CD4-positive, CD25-positive, alpha-beta regulatory T cell (primary cell): ENCODE results near the gene SSTR3. TPM values are rescaled to one million over a fixed set of nuclear protein-coding genes. Genes with fewer than 3 reads are reported as not detected.

Experiments
- ATAC-seq, 2 donors: fragments of 150-1000 bp; cut with Tn5 transposase; one replicate each; pipeline ENCODE4 v1.10.0; 2021; ENCODE audit warnings: low read depth in 2 of 2, moderate number of reproducible peaks in 2 of 2, moderate library complexity in 1 of 2
- DNase-seq, 3 donors: peaks; one replicate each; pipeline versions ENCODE4 v3.0.0 to v3.0.0-alpha.2; 2012 to 2022; ENCODE audit warnings: mixed read lengths in 1 of 3
- H3K27ac ChIP-seq: one replicate; pipeline ENCODE4 v1.7.0; 2013; ENCODE audit warnings: mild to moderate bottlenecking, low read length; ENCODE audit not compliant: insufficient read depth, poor library complexity, severe bottlenecking
- H3K27me3 ChIP-seq: one replicate; pipeline ENCODE4 v1.7.0; 2013; ENCODE audit warnings: low read length; ENCODE audit not compliant: control insufficient read depth, insufficient read depth
- H3K36me3 ChIP-seq: one replicate; pipeline ENCODE4 v1.7.0; 2013; ENCODE audit warnings: mild to moderate bottlenecking, low read length, moderate library complexity; ENCODE audit not compliant: control insufficient read depth, insufficient read depth
- H3K4me1 ChIP-seq: 2 replicates; pipeline ENCODE4 v1.7.0; 2013; ENCODE audit warnings: mild to moderate bottlenecking, low read length; ENCODE audit not compliant: insufficient read depth, control insufficient read depth, poor library complexity, severe bottlenecking
- H3K4me3 ChIP-seq: one replicate; pipeline ENCODE4 v1.7.0; 2013; ENCODE audit warnings: low read depth, mild to moderate bottlenecking, low read length, moderate library complexity
- H3K9me3 ChIP-seq, 2 experiments: 1 replicate in 1 of 2; 2 replicates in 1 of 2; pipeline ENCODE4 v1.7.0; 2013; ENCODE audit warnings: low read length in 2 of 2, mild to moderate bottlenecking in 1 of 2, moderate library complexity in 1 of 2; ENCODE audit not compliant: control insufficient read depth in 2 of 2
- H3K27ac Mint-ChIP-seq, 3 donors: one replicate each; pipeline ENCODE4 v1.8.0; 2020 to 2022; ENCODE audit warnings: mild to moderate bottlenecking in 3 of 3, mixed read lengths in 3 of 3, moderate library complexity in 2 of 3
- H3K27me3 Mint-ChIP-seq: one replicate; pipeline ENCODE4 v1.8.0; 2022; ENCODE audit warnings: mild to moderate bottlenecking, mixed read lengths
- H3K36me3 Mint-ChIP-seq: one replicate; pipeline ENCODE4 v1.8.0; 2020; ENCODE audit warnings: mixed read lengths
- H3K4me1 Mint-ChIP-seq, 4 donors: one replicate each; pipeline ENCODE4 v1.8.0; 2020 to 2022; ENCODE audit warnings: mixed read lengths in 4 of 4, mild to moderate bottlenecking in 1 of 4
- H3K4me3 Mint-ChIP-seq, 4 donors: one replicate each; pipeline ENCODE4 v1.8.0; 2020 to 2022; ENCODE audit warnings: mild to moderate bottlenecking in 4 of 4, mixed read lengths in 4 of 4, moderate library complexity in 3 of 4
- H3K9me3 Mint-ChIP-seq, 7 donors: one replicate each; pipeline ENCODE4 v1.8.0; 2020 to 2022; ENCODE audit warnings: mixed read lengths in 7 of 7, mild to moderate bottlenecking in 3 of 7, moderate library complexity in 2 of 7
- polyA plus RNA-seq, 4 donors: library from polyadenylated mRNA; unstranded; fragments of 300-500 nt; fragmentation: Illumina TruSeq; gene quantifications; one replicate each; pipeline ENCODE4 v1.2.3, GENCODE V29; 2021
- total RNA-seq: library from RNA; stranded (reverse); gene quantifications from one replicate; pipeline ENCODE4 v1.2.3, GENCODE V29; 2022

The SSTR3 gene
- total and polyA plus RNA-seq, 5 donors from 2014 or later: 2.5 to 4.4 (median 4.3) TPM

DNA sequence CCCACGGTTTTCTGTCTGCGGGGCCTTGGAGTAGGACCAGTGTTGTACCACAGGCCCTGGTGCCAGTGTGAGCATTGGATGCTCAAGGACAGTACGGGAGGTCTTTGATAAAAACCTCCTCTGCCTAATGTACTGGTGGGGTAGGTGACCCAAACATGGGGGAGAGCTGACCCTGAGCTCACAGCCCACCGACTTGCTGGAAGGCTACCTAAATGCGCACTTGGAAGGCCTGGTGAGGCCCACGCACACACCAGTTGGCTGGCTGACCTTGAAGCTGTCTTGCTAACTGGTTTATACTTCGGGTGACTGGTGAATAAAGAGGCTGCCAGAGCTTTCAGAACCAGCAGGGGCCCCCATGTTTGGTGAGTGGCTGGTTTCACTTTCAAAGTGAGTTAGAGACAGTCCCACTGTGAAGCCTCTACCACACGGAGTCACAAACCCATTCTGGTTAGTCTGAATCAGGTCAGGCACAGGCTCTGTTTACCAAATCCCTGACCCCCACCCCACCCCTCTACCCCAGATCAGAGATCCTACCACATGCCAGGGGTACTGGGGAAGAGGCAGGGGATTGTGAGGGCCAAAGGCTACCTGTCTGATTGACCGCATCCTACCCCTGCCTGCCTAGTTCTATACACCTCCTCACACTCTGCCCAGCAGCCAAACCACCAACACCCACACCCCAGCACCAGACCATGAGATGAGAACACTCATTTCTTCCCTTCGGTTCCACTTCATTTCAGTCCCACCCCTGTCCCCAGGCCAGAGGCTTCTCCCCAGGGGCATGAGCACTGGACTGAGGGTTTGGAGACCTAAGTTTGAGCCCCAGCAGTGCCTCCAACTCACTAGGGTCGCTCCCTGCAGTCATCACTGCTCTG lies 49.8 kb downstream of the SSTR3 start:
- DNase-seq: peak; percentile 59 to 91 (median 81)
- peaks cover 0 to 2% (median 0%) of the 10 kb centered on the region in 7 donors for H3K9me3 Mint-ChIP-seq
- H3K36me3 ChIP-seq: no peaks in the 10 kb centered on the region
- peak overlapping the region; percentile 49 for H3K4me3 ChIP-seq
- H3K27me3 ChIP-seq: no peaks in the 10 kb centered on the region
- peak overlapping the region; percentile 27 to 91 (median 82) for H3K4me3 Mint-ChIP-seq
- H3K27ac ChIP-seq: peak overlapping the region; percentile 90
- ATAC-seq: peak; percentile 76 to 84
- H3K27ac Mint-ChIP-seq: peak overlapping the region; percentile 96 to 100 (median 99)
- peaks cover 5 to 90% (median 46%) of the 10 kb centered on the region in 4 donors for H3K4me1 Mint-ChIP-seq
- H3K9me3 ChIP-seq: no peaks in the 10 kb centered on the region
- peaks cover 63% of the 10 kb centered on the region for H3K4me1 ChIP-seq
- H3K36me3 Mint-ChIP-seq: no peaks in the 10 kb centered on the region
- no peaks in the 10 kb centered on the region for H3K27me3 Mint-ChIP-seq

DNA sequence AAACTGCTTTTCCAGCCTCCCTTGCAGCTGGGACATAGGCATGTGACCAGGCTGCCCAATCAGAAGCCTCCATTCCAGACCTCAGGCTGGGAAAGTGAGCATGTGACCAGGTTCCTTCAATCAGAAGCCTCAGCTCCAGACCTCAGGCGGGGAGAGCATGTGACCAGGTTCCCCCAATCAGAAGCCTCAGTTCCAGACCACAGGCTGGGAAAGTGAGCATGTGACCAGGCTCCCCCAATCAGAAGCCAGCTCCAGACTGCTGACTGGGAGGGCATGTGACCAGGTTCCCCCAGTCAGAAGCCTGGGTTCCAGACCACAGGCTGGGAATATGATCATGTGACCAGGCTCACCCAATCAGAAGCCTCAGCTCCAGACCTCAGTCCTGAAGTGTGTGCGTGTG lies 50.8 kb downstream of the SSTR3 start:
- H3K4me1 Mint-ChIP-seq: peaks cover 5 to 85% (median 43%) of the 10 kb centered on the region in 4 donors
- peak overlapping the region in 1 of 4 donors; percentile 85 for H3K4me3 Mint-ChIP-seq
- Histone ChIP-seq H3K4me3 (no peak overlapping the region), H3K4me1 (peaks cover 53% of the 10 kb centered on the region), H3K36me3 (no peaks in the 10 kb centered on the region), H3K27me3 (no peaks in the 10 kb centered on the region), H3K9me3 (no peaks in the 10 kb centered on the region), H3K27ac (peak overlapping the region; percentile 90)
- H3K9me3 Mint-ChIP-seq: no peaks in the 10 kb centered on the region
- no peaks in the 10 kb centered on the region for H3K36me3 Mint-ChIP-seq
- ATAC-seq (no peak), DNase-seq (peak in 1 of 3 donors; percentile 50)
- no peaks in the 10 kb centered on the region for H3K27me3 Mint-ChIP-seq
- H3K27ac Mint-ChIP-seq: peak overlapping the region; percentile 96 to 100 (median 99)

DNA sequence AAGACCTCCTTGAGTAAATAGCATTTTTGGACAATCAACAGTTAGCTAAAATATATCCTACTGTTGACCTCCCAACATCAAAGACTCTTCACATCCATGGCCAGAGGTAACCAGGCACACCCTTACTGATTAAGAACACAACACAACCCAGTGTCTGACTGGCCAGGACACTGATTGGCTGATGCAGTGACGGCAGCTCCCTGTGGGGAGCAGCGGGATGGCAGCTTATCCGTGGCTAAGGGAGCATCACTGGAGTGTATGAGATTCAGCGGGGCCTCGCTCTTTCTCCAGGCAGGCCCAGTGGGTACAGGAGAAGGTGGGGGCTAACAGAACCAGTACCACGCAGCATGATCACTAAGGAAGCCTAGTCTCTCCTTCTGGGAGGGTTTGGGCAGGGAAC lies 52.2 kb downstream of the SSTR3 start:
- Histone ChIP-seq H3K9me3 (no peaks in the 10 kb centered on the region), H3K36me3 (no peaks in the 10 kb centered on the region), H3K4me1 (peaks cover 39% of the 10 kb centered on the region), H3K4me3 (no peak overlapping the region), H3K27me3 (no peaks in the 10 kb centered on the region), H3K27ac (no peak overlapping the region)
- H3K4me3 Mint-ChIP-seq: peak overlapping the region in 2 of 4 donors; percentile 10 to 53
- H3K27ac Mint-ChIP-seq: peak overlapping the region; percentile 38 to 78 (median 65)
- H3K27me3 Mint-ChIP-seq: no peaks in the 10 kb centered on the region
- H3K4me1 Mint-ChIP-seq: peaks cover 5 to 75% (median 37%) of the 10 kb centered on the region in 4 donors
- no peaks in the 10 kb centered on the region for H3K9me3 Mint-ChIP-seq
- no peaks in the 10 kb centered on the region for H3K36me3 Mint-ChIP-seq
- no peak for ATAC-seq
- DNase-seq: no peak

DNA sequence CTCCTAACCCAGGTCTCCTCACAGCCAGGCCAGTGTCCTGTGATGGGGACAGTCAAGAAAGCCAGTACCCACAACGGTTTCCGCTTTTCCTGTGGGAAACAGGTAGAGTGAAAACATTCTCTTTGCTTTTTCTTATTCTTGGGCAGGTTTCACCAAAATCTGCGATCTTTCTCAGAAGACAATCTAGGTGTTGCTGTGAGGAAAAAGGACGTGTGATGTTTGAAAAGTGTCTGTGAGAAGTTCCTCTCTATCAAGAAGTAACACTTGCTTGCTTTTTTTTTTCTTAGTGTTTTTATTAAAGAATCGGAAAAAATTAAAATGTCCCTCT lies 53.4 kb downstream of the SSTR3 start:
- Mint-ChIP-seq H3K27ac (peak overlapping the region; percentile 82 to 92 (median 88)), H3K36me3 (no peaks in the 10 kb centered on the region), H3K4me1 (peaks cover 5 to 67% (median 32%) of the 10 kb centered on the region in 4 donors), H3K27me3 (no peaks in the 10 kb centered on the region), H3K4me3 (peak overlapping the region in 3 of 4 donors; percentile 46 to 61 (median 60)), H3K9me3 (no peaks in the 10 kb centered on the region)
- peak in 1 of 3 donors; percentile 34 for DNase-seq
- Histone ChIP-seq H3K27ac (no peak overlapping the region), H3K4me3 (no peak overlapping the region), H3K36me3 (no peaks in the 10 kb centered on the region), H3K4me1 (peaks cover 28% of the 10 kb centered on the region), H3K27me3 (no peaks in the 10 kb centered on the region), H3K9me3 (no peaks in the 10 kb centered on the region)
- ATAC-seq: no peak

DNA sequence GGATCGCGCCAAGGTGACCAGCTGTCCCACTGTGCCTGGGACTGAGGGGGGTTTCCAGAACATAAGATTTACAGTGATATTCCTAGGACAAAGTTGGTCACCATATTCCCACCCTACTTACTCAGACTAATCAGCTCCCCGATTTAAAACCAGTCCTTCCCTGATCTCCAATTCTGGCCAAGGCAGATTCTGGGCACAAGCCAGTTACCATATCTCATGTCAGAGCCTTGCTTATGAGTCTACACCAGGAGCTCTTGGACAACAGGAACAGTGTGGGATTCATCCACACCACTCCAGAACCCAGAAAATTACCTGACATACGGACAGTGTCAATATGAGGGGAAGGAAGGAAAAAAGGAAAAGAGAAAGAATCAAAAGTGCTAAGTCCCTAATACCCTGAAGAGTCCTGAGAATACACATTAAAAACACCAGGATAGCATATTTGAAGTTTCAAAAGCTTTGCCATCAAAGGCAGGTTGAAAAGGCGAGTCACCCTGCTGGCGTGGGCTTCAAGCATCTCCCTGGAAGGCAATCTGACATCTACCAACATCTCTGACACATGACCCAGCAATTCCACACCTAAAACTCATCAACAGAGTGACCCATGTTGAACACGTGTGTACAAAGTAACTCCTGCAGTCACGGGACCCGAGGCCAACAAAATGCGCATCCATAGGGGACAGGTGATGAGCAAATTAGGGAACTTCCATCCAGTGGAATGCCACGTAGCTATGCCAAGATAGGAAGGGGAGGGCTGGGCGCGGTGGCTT lies 54.6 kb downstream of the SSTR3 start:
- H3K36me3 ChIP-seq: no peaks in the 10 kb centered on the region
- Mint-ChIP-seq H3K4me1 (peaks cover 5 to 55% (median 28%) of the 10 kb centered on the region in 4 donors), H3K36me3 (no peaks in the 10 kb centered on the region), H3K27ac (peak overlapping the region; percentile 26 to 82 (median 80)), H3K9me3 (no peaks in the 10 kb centered on the region), H3K27me3 (no peaks in the 10 kb centered on the region), H3K4me3 (peak overlapping the region in 1 of 4 donors; percentile 54)
- no peak for DNase-seq
- H3K27ac ChIP-seq: no peak overlapping the region
- no peaks in the 10 kb centered on the region for H3K27me3 ChIP-seq
- H3K9me3 ChIP-seq: no peaks in the 10 kb centered on the region
- ATAC-seq: no peak
- H3K4me1 ChIP-seq: peaks cover 16% of the 10 kb centered on the region
- H3K4me3 ChIP-seq: no peak overlapping the region

DNA sequence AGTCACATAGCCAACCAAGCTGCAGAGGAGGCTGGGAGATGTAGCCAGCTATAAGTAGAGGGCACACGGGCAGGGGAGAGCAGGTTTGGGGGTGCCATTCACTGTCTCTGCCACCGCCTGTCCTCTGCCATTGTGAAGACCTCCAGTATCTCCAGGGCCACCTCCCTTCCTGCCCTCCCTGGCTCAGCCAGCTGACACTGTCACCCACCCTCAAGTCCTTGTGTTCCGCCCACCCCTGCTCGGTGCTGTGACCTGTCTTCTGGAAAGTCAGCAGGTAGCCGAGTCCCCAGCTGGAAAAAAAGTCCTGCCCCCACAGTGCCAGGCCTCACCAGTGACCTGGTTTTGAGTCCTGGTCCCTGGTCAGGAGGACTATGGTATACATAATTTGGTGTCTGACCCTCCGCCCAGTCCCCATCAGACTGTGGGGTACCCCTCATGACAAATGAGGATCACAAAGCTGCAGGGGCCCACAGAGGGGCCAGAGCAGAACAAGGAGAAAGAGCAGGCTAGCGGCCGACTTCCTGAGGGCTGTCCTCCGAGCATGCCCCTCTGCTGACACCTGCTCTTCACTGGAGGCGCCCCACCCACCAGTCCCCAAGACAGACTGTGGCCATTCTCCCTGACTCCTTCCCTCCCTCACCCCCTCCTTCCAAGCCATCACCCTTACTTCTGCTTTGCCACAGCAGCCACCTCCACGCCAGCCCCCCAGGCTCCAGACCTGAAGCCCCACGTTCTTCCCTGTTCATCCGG lies 55.4 kb downstream of the SSTR3 start:
- no peaks in the 10 kb centered on the region for H3K36me3 ChIP-seq
- H3K27ac Mint-ChIP-seq: peak overlapping the region in 2 of 3 donors; percentile 80 to 86
- H3K27me3 ChIP-seq: no peaks in the 10 kb centered on the region
- no peak overlapping the region for H3K27ac ChIP-seq
- DNase-seq: no peak
- no peaks in the 10 kb centered on the region for H3K9me3 Mint-ChIP-seq
- peak overlapping the region in 1 of 4 donors; percentile 19 for H3K4me3 Mint-ChIP-seq
- H3K4me1 Mint-ChIP-seq: peaks cover 5 to 52% (median 23%) of the 10 kb centered on the region in 4 donors
- peaks cover 8% of the 10 kb centered on the region for H3K4me1 ChIP-seq
- no peaks in the 10 kb centered on the region for H3K36me3 Mint-ChIP-seq
- no peak overlapping the region for H3K4me3 ChIP-seq
- no peaks in the 10 kb centered on the region for H3K9me3 ChIP-seq
- no peaks in the 10 kb centered on the region for H3K27me3 Mint-ChIP-seq
- ATAC-seq: no peak

DNA sequence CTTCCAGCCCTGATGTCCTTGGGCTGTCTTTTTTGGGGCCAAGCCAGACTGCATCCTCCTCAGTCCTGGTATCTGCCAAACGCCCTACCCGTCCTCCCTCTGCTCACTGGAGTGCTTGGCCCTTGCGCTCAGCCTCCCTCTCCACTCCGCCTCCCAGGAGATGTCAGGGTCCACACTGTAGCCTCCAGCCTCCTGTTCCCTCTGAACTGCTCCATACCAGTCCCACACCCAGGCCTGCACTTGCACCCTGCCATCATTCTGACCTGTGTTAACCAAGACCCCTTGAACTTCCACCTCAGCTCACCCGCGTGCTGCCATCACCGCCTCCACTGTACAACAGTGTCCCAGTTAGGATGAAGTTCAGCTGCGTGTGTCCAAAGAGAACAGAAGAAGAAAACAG lies 56.3 kb downstream of the SSTR3 start:
- no peak overlapping the region for H3K27ac ChIP-seq
- no peak overlapping the region for H3K4me3 Mint-ChIP-seq
- peaks cover 0 to 1% (median 0%) of the 10 kb centered on the region in 7 donors for H3K9me3 Mint-ChIP-seq
- H3K4me1 Mint-ChIP-seq: peaks cover 5 to 53% (median 28%) of the 10 kb centered on the region in 4 donors
- H3K4me3 ChIP-seq: no peak overlapping the region
- no peaks in the 10 kb centered on the region for H3K36me3 Mint-ChIP-seq
- no peak for DNase-seq
- H3K36me3 ChIP-seq: no peaks in the 10 kb centered on the region
- no peak for ATAC-seq
- peak overlapping the region; percentile 12 to 87 (median 84) for H3K27ac Mint-ChIP-seq
- H3K27me3 Mint-ChIP-seq: no peaks in the 10 kb centered on the region
- H3K27me3 ChIP-seq: no peaks in the 10 kb centered on the region
- H3K4me1 ChIP-seq: peaks cover under 1% of the 10 kb centered on the region
- no peaks in the 10 kb centered on the region for H3K9me3 ChIP-seq
